B cell (primary cell): Measurements from ENCODE around the gene PODN. TPM values are rescaled to one million over a fixed set of nuclear protein-coding genes. Genes with fewer than 3 reads are reported as not detected.

Experiments
- ATAC-seq: fragments of 200-7000 bp; cut with Tn5 transposase; one replicate; pipeline ENCODE4 v1.10.0; 2021; ENCODE audit warnings: low read depth, mild to moderate bottlenecking, moderate number of reproducible peaks, moderate library complexity
- CTCF ChIA-PET: fragments of 350-600 bp; sonication (Branson Sonifier 250); formaldehyde crosslinking; loops from one replicate; lab custom pipeline; 2021; ENCODE audit warnings: antibody characterized with exemption, inconsistent platforms; lab: Charles Lee
- POLR2A ChIA-PET: fragments of 350-600 bp; sonication (Branson Sonifier 250); formaldehyde crosslinking; loops from one replicate; lab custom pipeline; 2021; ENCODE audit warnings: antibody characterized with exemption; lab: Charles Lee
- DNase-seq: peaks from one replicate; pipeline ENCODE4 v3.0.0; 2013
- H2AFZ ChIP-seq: 2 replicates; pipeline ENCODE4 v1.6.1; 2012; ENCODE audit warnings: mild to moderate bottlenecking, low read depth, low read length; ENCODE audit not compliant: insufficient read depth, poor library complexity, severe bottlenecking
- H3K27ac ChIP-seq, 2 donors: 1 replicate in 1 of 2; 2 replicates in 1 of 2; pipeline ENCODE4 v1.5.1; 2012 to 2013; ENCODE audit warnings: low read length in 2 of 2, mild to moderate bottlenecking in 2 of 2, moderate library complexity in 1 of 2
- H3K27me3 ChIP-seq, 4 experiments: fragments of 200-600 bp in 1 of 4; sonication (generic) in 1 of 4; replicated peaks in 1 of 4; 1 replicate in 2 of 4; 2 replicates in 2 of 4; pipeline versions ENCODE4 v1.6.1 to v1.7.0; 2013 to 2016; ENCODE audit warnings: low read length in 3 of 4, mild to moderate bottlenecking in 2 of 4, mixed read lengths in 1 of 4, moderate library complexity in 1 of 4; ENCODE audit not compliant: insufficient read depth in 4 of 4, control insufficient read depth in 3 of 4; ENCODE audit errors: control extremely low read depth in 1 of 4
- H3K36me3 ChIP-seq, 2 experiments: replicated peaks in 1 of 2; 1 replicate in 1 of 2; 2 replicates in 1 of 2; pipeline versions ENCODE4 v1.6.1 to v1.7.1; 2013; ENCODE audit warnings: low read length in 1 of 2; ENCODE audit not compliant: insufficient read depth in 2 of 2, control insufficient read depth in 1 of 2; ENCODE audit errors: control extremely low read depth in 1 of 2, extremely low read depth in 1 of 2
- H3K4me1 ChIP-seq, 2 donors: fragments of 200-600 bp in 1 of 2; sonication (generic) in 1 of 2; 1 replicate in 1 of 2; 2 replicates in 1 of 2; pipeline versions ENCODE4 v1.5.1 to v1.6.1; 2013 to 2017; ENCODE audit warnings: low read length in 2 of 2; ENCODE audit not compliant: control insufficient read depth in 2 of 2, insufficient read depth in 2 of 2
- H3K4me2 ChIP-seq: replicated peaks from 2 replicates; pipeline ENCODE3; 2012; ENCODE audit warnings: mild to moderate bottlenecking, low read depth, low read length; ENCODE audit not compliant: poor library complexity, severe bottlenecking
- H3K4me3 ChIP-seq, 5 experiments: fragments of 200-600 bp in 1 of 5; sonication (generic) in 1 of 5; 1 replicate in 3 of 5; 2 replicates in 2 of 5; pipeline versions ENCODE4 v1.5.1 to v1.7.0; 2011 to 2016; ENCODE audit warnings: low read length in 4 of 5, mild to moderate bottlenecking in 4 of 5, low read depth in 2 of 5, control low read depth in 1 of 5, moderate library complexity in 1 of 5; ENCODE audit not compliant: insufficient read depth in 1 of 5; ENCODE audit errors: control extremely low read depth in 1 of 5, extremely low read depth in 1 of 5
- H3K79me2 ChIP-seq: fragments of 200-600 bp; sonication (generic); one replicate; pipeline ENCODE4 v1.6.0; 2016; ENCODE audit warnings: low read length; ENCODE audit not compliant: control insufficient read depth, insufficient read depth
- H3K9ac ChIP-seq: fragments of 200-600 bp; sonication (generic); 2 replicates; pipeline ENCODE4 v1.6.1; 2017; ENCODE audit warnings: mild to moderate bottlenecking, low read length, moderate library complexity
- H3K9me3 ChIP-seq, 3 donors: one replicate each; pipeline versions ENCODE4 v1.6.1 to v1.7.1; 2013; ENCODE audit warnings: low read length in 2 of 3; ENCODE audit not compliant: control insufficient read depth in 2 of 3, insufficient read depth in 1 of 3; ENCODE audit errors: control extremely low read depth in 1 of 3
- H4K20me1 ChIP-seq: 2 replicates; pipeline ENCODE4 v1.6.0; 2012; ENCODE audit warnings: mild to moderate bottlenecking, low read length; ENCODE audit not compliant: insufficient read depth, control insufficient read depth, poor library complexity, severe bottlenecking
- H3K27ac Mint-ChIP-seq: one replicate; pipeline ENCODE4 v1.8.0; 2021; ENCODE audit warnings: mixed read lengths
- H3K27me3 Mint-ChIP-seq: one replicate; pipeline ENCODE4 v1.8.0; 2021; ENCODE audit warnings: mixed read lengths
- H3K4me1 Mint-ChIP-seq: one replicate; pipeline ENCODE4 v1.8.0; 2021; ENCODE audit warnings: mixed read lengths
- H3K4me3 Mint-ChIP-seq: one replicate; pipeline ENCODE4 v1.8.0; 2021; ENCODE audit warnings: mixed read lengths
- H3K9me3 Mint-ChIP-seq: one replicate; pipeline ENCODE4 v1.8.0; 2022; ENCODE audit warnings: mixed read lengths; ENCODE audit not compliant: insufficient read depth
- CTCF ChIP-seq: fragments of 200-600 bp; IDR thresholded peaks from one replicate; pipeline ENCODE4 v1.8.0; 2022; ENCODE audit warnings: antibody characterized with exemption, mild to moderate bottlenecking
- EZH2 ChIP-seq: IDR thresholded peaks from 2 replicates; pipeline ENCODE4 v1.6.1; 2012; ENCODE audit warnings: borderline replicate concordance, low read depth, mild to moderate bottlenecking, moderate library complexity, low read length; ENCODE audit not compliant: insufficient read depth, poor library complexity, severe bottlenecking
- WGBS: methylation state at CpG from one replicate; pipeline ENCODE4 v1.1.5; 2013; ENCODE audit warnings: missing lambda C conversion rate; ENCODE audit not compliant: insufficient coverage; 5-methylcytosine and 5-hydroxymethylcytosine counted together
- intact Hi-C: fragments of 100-400 bp; cut with micrococcal nuclease; formaldehyde crosslinking; loops from one replicate; pipeline ENCODE4 v1.10.0; 2022
- polyA plus RNA-seq: library from polyadenylated mRNA; depleted of rRNA; stranded (reverse); fragments of >200 nt; gene quantifications from 2 replicates; pipeline ENCODE4 v1.2.3, GENCODE V29; 2012
- total RNA-seq, 2 donors: library from RNA; stranded (reverse); fragments of 120-200 nt in 1 of 2; gene quantifications; 1 replicate in 1 of 2; 2 replicates in 1 of 2; pipeline versions ENCODE4 v1.2.3 to v1.2.4, GENCODE V29; 2013 to 2022

Gene PODN
- total and polyA plus RNA-seq, 2 donors (not counting 1 experiment from before 2014, with no cell fraction given), result not detected

GRCh38 chr1:53067886-53068285 lies 5.9 kb downstream of the PODN start:
- Histone ChIP-seq H3K27ac (no peak overlapping the region), H3K27me3 (peaks cover 0 to 20% (median 4%) of the 10 kb centered on the region in 4 experiments), H4K20me1 (no peaks in the 10 kb centered on the region), H3K4me3 (no peak overlapping the region), H3K4me1 (peaks cover 2 to 4% of the 10 kb centered on the region in 2 donors), H3K4me2 (no peak overlapping the region), H3K79me2 (no peaks in the 10 kb centered on the region), H3K36me3 (no peaks in the 10 kb centered on the region), H3K9me3 (no peaks in the 10 kb centered on the region), H2AFZ (no peak overlapping the region), H3K9ac (no peak overlapping the region)
- no peak overlapping the region for H3K27ac Mint-ChIP-seq
- WGBS, result no CpG with 5 or more reads among the region's 2 CpGs
- no peak overlapping the region for H3K4me3 Mint-ChIP-seq
- DNase-seq (no peak), ATAC-seq (no peak)
- TF ChIP-seq EZH2 (no peak), CTCF (no peak)
- H3K4me1 Mint-ChIP-seq, result peaks cover 6% of the 10 kb centered on the region
- H3K9me3 Mint-ChIP-seq, result no peaks in the 10 kb centered on the region
- H3K27me3 Mint-ChIP-seq, result peaks cover 27% of the 10 kb centered on the region
- POLR2A ChIA-PET, result interaction anchor here (0.7 kb wide), 1 partner anchor 162 kb away, joined by 3 read pairs; no protein-coding TSS in a partner anchor
- intact Hi-C loops, result no loop called here
- CTCF ChIA-PET, result no interaction called here

- no peak overlapping the region for H2AFZ ChIP-seq
- intact Hi-C loops, result no loop called here
- H3K27me3 ChIP-seq, result peaks cover 0 to 14% (median 1%) of the 10 kb centered on the region in 4 experiments
- Mint-ChIP-seq H3K4me1 (peaks cover 1% of the 10 kb centered on the region), H3K4me3 (no peak overlapping the region), H3K9me3 (no peaks in the 10 kb centered on the region), H3K27ac (no peak overlapping the region), H3K27me3 (peaks cover 21% of the 10 kb centered on the region)
- H3K27ac ChIP-seq, result no peak overlapping the region
- no peak overlapping the region for H3K9ac ChIP-seq
- no peaks in the 10 kb centered on the region for H3K4me1 ChIP-seq
- CTCF ChIA-PET, result no interaction called here
- no peaks in the 10 kb centered on the region for H3K79me2 ChIP-seq
- DNase-seq (no peak), ATAC-seq (no peak)
- TF ChIP-seq EZH2 (no peak), CTCF (no peak)
- no peaks in the 10 kb centered on the region for H3K36me3 ChIP-seq
- H3K4me2 ChIP-seq, result no peak overlapping the region
- no peaks in the 10 kb centered on the region for H3K9me3 ChIP-seq
- H4K20me1 ChIP-seq, result no peaks in the 10 kb centered on the region
- 92% methylated on average over 5 of the region's 7 CpGs for WGBS
- POLR2A ChIA-PET, result interaction anchor here (0.7 kb wide), 1 partner anchor 161 kb away, joined by 3 read pairs; no protein-coding TSS in a partner anchor
- no peak overlapping the region for H3K4me3 ChIP-seq
These were observed 6.5 kb downstream of the PODN start for GRCh38 chr1:53068314-53069099.
